Measurements from ENCODE around the gene CACNG7.
"Not testable (repeated sequence)": the region's sequence is repeated elsewhere in the genome, so short reads cannot be mapped to it uniquely, and the experiment has no call there.

The CACNG7 gene

GRCh38 chr19:53908935-53909415 lies at the start of gene CACNG7:
Gene CACNG7 (plus strand): TSS chr19:53909278. CDS start chr19:53912832, 3,554 bp downstream.
- DNase-seq (ENCODE audit: low read depth) = no peak

DNA sequence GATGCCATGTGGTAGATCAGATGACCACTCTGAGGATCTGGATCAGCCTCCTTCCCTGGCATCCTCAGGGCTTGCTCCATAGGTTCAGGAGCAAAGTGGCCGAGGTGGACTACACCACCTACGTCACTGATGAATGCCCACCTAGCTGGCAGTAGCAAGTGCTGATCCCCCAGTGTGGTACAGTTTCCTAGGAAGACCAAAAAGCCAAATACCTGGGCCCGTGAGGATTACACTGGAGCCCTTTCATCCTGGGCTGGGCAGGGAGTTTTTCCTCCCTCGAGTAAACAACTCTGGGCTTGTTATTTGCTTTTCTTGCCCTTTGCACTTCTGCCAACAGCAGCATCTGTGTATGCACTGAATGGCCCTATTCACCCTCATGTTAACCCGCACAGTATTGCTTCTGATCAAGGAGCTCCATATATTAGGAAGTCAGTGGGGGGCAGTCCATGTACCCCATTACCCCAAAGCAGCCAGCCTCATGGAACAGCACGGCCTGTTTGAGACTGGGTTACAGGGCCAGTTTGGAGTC lies 44.7 kb upstream of the CACNG7 start:
- DNase-seq (ENCODE audit: low read depth) = no peak

- DNase-seq (ENCODE audit: low read depth) = no peak
These were observed 43.6 kb upstream of the CACNG7 start for GRCh38 chr19:53865523-53865917.

- peak; percentile 43 for DNase-seq (ENCODE audit: low read depth)
These were observed 42.9 kb upstream of the CACNG7 start for GRCh38 chr19:53865918-53866864.

GRCh38 chr19:53866865-53867224 lies 42.2 kb upstream of the CACNG7 start:
- DNase-seq (ENCODE audit: low read depth) = no peak

GRCh38 chr19:53867225-53868090 lies 41.6 kb upstream of the CACNG7 start, which contains the start of gene MYADM:
Gene MYADM (plus strand): TSS chr19:53867883. CDS start chr19:53873530, 5,647 bp downstream.
- DNase-seq (ENCODE audit: low read depth) = peak; percentile 98

DNA sequence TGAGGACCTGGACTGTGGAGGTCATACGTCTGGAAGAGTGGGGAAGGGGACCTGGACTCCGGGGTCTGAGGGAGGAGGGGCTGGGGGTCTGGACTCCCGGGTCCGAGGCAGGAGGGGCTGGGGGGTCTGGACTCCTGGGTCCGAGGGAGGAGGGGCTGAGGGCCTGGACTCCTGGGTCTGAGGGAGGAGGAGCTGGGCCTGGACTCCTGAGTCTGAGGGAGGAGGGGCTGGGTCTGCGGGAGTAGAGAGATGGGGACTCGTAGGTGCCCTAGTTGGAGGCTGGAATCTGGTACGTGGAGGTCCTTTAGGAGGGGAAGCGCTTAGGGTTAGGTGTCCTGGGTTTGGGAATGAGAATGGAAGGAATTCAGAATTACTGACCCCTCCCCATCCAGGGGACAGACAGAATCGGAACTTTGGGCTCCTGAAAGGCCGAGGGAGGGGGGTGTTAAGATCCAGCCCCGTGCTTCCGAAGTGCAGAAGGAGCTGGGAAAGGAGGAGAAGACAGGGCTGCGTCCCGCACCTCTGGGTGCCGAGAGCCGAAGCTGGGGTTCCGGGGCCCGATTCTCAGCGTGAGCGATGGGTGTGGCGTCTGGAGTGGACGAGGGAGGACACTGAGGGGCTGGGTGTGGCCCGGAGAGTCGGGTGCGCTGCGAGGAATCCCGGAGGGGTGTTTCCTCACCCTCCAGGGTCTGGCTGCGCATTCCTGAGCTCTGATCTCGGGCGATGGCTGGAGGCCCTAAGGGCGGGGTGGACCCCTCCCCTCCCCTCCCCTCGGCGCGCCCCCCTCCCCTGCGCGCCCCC lies 40.8 kb upstream of the CACNG7 start:
- no peak for DNase-seq (ENCODE audit: low read depth)

- peak; percentile 76 for DNase-seq (ENCODE audit: low read depth)
These were observed 39.9 kb upstream of the CACNG7 start for GRCh38 chr19:53868892-53869804.

DNA sequence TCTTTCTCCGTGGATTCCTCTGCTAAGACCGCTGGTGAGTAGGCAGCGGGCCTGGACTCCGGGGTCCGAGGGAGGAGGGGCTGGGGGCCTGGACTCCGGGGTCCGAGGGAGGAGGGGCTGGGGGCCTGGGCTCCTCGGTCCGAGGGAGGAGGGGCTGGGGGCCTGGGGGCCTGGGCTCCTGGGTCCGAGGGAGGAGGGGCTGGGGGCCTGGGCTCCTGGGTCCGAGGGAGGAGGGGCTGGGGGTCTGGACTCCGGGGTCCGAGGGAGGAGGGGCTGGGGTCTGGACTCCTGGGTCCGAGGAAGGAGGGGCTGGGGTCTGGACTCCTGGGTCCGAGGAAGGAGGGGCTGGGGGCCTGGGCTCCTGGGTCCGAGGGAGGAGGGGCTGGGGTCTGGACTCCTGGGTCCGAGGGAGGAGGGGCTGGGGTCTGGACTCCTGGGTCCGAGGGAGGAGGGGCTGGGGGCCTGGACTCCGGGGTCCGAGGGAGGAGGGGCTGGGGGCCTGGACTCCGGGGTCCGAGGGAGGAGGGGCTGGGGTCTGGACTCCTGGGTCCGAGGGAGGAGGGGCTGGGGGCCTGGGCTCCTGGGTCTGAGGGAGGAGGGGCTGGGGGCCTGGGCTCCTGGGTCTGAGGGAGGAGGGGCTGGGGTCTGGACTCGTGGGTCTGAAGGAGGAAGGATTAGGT lies 39.1 kb upstream of the CACNG7 start:
- not testable (repeated sequence) for DNase-seq (ENCODE audit: low read depth)

DNA sequence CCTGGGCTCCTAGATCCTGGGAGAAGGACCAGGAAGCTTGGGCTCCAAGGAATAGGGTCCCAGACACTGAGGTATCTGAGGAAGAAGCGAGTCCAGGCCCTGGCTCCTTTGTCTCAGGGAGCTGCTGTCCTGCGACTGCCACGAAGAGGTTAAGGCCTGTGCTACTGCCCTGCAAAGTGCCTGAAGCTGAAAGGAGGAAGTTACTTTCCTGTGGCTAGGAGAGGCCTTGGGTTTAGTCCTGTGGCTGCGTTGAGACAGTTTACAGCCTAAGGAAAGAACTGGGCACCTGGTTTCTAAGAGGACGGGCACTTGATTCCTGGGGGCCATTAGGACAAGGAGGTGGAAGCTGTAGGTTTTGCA lies 38.6 kb upstream of the CACNG7 start:
- no peak for DNase-seq (ENCODE audit: low read depth)

GRCh38 chr19:53871454-53871853 lies 37.6 kb upstream of the CACNG7 start:
- no peak for DNase-seq (ENCODE audit: low read depth)

- no peak for DNase-seq (ENCODE audit: low read depth)
These were observed 36.3 kb upstream of the CACNG7 start for GRCh38 chr19:53872762-53873161.

GRCh38 chr19:53873773-53874605 lies 35.1 kb upstream of the CACNG7 start:
- no peak for DNase-seq (ENCODE audit: low read depth)

DNA sequence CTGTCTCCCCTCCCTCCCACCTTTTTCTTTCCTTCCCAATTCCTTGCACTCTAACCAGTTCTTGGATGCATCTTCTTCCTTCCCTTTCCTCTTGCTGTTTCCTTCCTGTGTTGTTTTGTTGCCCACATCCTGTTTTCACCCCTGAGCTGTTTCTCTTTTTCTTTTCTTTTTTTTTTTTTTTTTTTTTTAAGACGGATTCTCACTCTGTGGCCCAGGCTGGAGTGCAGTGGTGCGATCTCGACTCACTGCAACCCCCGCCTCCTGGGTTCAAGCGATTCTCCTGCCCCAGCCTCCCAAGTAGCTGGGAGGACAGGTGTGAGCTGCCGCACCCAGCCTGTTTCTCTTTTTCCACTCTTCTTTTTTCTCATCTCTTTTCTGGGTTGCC lies 34.5 kb upstream of the CACNG7 start:
- DNase-seq (ENCODE audit: low read depth) = no peak

DNA sequence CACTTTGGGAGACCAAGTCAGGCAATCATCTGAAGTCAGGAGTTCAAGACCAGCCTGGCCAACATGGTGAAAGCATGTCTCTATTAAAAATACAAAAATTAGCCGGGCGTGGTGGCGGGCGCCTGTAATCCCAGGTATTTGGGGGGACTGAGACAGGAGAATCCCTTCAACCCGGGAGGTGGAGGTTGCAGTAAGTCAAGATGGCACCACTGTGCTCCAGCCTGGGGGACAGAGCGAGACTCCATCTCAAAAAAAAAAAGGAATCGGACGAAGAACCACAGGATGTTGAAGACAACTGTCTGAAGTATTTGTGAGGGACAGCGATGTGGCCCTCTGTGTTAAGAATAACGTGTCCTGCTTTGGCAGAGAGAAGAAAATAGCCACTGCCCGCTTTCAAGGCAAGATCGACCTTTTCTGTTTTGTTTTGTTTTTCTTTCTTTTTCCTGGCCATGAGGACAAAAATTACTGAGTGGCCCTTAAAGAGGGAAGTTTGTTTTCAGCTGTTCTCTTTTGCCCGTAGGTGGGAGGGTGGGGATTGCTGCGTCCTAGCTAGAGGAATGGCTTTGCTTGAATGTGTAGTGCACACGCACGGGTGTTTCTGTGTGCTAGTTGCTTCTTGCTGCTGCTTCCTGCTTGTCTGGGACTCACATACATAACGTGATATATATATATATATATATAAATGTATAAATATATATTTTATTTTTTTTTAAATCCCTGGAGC lies 33.3 kb upstream of the CACNG7 start:
- no peak for DNase-seq (ENCODE audit: low read depth)

- no peak for DNase-seq (ENCODE audit: low read depth)
These were observed 32.3 kb upstream of the CACNG7 start for GRCh38 chr19:53876651-53877224.

DNA sequence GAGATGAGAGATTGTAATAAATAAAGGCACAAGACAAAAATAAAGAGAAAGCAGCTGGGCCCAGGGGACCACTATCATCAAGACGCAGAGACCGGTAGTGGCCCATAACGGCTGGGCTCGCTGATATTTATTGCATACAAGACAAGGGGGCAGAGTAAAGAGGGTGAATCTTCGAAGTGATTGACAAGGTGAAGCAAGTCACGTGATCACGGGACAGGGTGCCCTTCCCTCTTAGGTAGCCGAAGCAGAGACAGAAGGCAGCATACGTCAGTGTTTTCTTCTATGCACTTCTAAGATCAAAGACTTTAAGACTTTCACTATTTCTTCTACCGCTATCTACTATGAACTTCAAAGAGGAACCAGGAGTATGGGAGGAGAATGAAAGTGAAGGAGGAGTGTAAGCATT lies 31.7 kb upstream of the CACNG7 start:
- no peak for DNase-seq (ENCODE audit: low read depth)

GRCh38 chr19:53878776-53879139 lies 30.3 kb upstream of the CACNG7 start:
- no peak for DNase-seq (ENCODE audit: low read depth)

Data from stimulated activated CD8-positive, alpha-beta memory T cell treated with anti-CD3 and anti-CD28 coated beads, Interleukin-4, amount 100 ng/mL, for 24 hours (primary cell).